Measurements from ENCODE around the gene DLG4.
A peak's percentile ranks its signal among the peaks of the same experiment; 100 is the strongest.
"Not testable (repeated sequence)": the region's sequence is repeated elsewhere in the genome, so short reads cannot be mapped to it uniquely, and the experiment has no call there.

The DLG4 gene

DNA sequence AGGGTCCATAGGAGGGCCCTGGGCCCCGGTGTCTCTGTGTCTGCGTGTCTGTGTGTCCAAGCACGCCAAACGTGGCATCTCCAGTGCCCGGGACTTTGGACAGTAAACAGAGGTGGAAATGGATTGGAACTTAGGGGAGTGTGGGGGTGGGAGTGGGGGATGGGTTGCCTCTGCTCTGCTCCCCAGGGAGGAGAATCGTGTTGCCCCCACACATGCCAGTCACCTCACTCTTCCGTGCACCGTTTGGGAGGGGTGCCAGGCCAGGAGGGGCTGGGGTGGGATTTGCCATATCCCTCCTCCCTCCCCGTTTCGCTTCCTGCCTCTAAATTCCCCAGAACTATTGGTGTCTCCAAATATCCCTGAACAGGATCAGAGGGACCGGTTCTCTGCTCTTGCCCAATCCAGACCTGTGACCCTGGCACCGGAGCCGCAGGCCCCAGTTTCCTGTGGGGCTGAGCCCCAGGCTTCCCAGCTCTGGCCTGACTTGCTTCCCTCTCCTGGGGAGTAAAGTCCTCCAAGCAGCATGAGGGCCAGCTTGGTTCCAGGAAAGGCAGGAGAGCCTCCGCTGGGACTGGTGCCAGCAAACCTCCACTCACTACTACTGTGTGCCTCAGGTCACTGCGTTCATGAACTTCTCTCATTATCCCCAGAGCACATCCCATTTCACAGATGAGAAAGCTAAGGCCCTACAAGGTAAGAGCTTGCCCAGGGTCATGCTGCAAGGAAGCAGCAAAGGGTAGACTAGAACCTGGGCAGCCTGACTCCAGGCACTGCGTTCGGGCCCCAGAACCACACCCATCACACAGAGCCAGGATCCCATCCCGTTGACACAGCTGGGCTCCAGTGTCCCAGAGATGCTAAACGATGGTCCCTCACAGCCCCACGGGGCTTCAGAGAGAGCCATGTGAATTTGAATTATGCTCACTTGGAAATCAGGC is 40.0 kb downstream of the DLG4 start, which contains the start of gene ASGR1:
Gene ASGR1, minus strand, starts transcription at position 54 of the 938 bp plus-strand sequence. CDS start 807 bp downstream, outside the sequence.
- no peak for DNase-seq

DNA sequence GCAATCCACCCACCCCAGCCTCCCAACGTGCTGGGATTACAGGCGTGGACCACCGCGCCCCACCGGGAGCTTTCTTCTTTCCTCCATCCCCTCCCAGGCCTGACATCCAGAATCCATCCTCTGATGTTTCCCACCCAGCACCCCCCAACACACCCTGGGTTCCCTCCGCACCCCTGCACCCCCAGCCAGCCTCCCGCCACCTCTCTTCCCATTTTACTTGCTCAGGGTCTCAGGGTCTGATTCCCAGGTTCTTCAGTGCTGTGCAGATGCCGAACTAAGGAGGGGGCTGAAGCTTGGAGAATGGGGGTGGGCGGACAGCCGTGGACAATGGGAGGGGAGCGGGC is 40.7 kb downstream of the DLG4 start:
- no peak for DNase-seq

DNA sequence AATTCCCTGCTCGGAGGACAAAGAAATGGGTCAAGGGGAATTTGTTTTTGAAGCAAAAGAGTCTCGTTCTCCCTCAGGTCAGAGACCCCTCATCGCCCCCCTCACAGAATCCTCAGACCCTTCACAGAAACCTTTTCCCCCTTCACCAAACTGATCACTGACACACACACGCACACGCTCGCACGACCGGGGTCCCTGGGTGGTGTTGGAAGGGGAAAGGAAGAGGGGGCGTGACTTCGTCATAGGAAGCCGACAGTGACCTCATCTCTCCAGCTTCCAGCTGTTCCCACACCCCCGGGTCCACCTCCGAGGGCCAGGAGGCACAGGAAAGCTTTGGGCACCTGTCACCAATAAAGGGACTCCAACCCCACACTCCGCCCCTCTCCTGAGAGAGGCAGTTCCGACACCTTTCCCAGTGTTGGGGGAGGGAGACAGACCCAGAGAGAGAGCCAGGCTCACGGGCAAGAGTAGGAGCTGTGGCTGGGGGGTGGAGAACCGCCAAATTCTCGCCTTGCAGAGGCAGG is 41.6 kb downstream of the DLG4 start:
- peak; percentile 53 for DNase-seq

DNA sequence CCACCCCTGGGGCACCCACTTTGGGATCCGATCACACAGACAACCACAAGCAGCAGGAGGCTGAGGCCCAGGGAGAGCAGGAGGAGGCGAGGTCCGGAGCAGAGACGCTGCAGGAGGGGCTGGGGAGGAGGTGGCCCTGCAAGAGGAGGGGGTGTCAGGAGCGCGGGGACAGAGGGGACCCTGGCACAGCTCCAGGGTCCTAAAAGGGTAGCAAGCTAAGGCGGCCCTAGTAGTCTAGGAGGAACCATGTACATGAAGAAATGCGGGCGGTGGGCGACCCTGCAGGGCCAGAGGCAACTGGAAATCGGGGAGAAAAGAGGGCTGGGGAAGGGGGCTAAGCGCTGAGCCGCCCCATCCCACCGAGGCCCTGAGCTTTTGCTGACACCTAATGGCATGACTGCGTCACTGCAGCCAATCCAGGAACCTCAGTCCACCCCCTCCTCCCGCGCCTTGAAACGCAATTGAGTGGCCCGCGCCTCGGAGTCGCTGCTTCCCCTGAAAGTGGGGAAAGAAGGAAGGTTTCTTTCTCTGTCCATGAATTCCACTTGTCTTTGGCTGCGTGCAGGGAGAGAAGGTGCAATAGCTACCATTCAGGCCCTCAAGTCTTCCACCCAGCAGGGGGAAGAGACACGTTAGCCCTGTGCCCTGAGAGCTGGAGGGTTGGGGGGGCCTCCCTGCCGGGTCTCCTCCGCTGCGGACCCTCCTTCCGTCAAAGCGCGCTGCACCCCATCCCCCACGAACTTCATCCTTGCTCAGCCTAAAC is 42.3 kb downstream of the DLG4 start:
- peak; percentile 73 for DNase-seq

DNA sequence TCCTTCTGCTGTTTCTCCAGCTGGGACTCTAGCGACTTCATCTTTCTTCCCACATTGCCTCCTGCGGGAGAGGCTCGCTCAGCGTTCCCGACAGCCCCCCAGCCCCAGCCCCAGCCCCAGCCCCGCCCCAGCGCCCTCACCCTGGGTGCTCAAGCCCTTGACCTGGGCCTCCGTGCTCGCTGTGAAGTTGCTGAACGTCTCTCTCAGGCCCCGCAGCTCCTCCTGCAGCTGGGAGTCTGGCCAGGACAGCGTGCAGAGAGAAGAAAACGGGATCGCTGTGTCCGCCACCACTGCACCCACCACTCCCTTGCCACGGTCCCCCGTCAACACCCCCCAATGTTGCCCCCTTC is 42.8 kb downstream of the DLG4 start:
- no peak for DNase-seq

DNA sequence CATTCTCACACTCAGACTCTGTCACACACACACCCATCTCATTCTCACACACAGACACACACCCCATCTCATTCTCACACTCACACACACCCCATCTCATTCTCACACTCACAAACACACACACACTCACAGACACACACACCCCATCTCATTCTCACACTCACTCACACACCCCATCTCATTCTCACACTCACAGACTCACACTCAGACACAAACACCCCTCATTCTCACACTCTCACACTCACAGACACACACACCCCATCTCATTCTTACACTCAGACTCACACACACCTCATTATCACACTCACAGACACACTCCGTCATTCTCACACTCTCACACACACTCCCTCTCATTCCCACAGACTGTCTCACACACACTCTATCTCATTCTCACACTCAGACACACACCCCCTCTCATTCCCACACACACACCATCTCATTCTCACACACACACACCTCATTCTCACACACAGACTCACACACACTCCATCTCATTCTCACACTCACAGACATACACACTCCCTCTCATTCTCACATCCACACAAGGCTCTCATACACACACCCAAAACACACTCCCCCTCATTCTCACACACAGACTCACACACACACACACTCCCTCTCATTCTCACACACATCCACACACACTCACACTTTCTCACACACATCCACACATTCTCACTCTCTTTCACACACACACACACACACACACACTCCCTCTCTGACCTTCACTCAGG is 43.4 kb downstream of the DLG4 start:
- DNase-seq = no peak

DNA sequence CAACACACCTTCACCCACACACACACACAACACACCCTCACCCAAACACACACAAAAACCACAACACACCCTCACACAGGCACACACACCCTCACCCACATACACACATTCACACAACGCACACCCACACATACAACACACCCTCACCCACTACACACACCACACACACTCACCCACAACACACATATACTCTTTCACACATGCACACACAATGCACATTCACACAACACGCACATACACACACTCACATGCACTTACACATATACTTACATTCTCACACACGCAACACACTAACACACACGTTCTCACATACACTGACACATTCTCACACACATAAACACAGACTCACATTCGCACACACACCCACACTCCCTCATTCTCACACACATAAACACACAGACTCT is 44.3 kb downstream of the DLG4 start:
- no peak for DNase-seq

DNA sequence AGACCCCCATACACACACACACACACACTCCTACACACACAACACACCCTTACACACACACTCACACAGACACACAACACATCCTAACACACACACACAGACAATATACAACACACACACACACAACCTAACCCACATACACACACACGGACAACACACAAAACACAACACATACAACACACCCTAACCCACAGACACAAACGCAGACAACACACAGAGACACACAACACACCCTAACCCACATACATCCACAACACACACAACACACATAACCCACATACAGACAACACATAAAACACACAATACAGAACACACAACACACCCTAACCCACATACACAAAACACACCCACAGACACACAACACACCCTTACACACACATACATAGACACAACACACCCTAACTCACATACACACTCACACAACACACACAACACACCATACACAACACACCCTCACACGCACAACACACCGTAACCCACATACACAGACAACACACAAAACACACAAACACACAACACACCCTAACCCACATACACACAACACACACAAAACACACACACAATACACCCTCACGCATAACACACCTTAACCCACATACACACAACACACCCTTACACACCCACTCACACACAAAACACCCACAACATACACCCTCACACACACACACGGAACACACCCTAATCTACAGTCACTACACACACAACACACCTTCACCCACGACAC is 44.9 kb downstream of the DLG4 start:
- DNase-seq = no peak

DNA sequence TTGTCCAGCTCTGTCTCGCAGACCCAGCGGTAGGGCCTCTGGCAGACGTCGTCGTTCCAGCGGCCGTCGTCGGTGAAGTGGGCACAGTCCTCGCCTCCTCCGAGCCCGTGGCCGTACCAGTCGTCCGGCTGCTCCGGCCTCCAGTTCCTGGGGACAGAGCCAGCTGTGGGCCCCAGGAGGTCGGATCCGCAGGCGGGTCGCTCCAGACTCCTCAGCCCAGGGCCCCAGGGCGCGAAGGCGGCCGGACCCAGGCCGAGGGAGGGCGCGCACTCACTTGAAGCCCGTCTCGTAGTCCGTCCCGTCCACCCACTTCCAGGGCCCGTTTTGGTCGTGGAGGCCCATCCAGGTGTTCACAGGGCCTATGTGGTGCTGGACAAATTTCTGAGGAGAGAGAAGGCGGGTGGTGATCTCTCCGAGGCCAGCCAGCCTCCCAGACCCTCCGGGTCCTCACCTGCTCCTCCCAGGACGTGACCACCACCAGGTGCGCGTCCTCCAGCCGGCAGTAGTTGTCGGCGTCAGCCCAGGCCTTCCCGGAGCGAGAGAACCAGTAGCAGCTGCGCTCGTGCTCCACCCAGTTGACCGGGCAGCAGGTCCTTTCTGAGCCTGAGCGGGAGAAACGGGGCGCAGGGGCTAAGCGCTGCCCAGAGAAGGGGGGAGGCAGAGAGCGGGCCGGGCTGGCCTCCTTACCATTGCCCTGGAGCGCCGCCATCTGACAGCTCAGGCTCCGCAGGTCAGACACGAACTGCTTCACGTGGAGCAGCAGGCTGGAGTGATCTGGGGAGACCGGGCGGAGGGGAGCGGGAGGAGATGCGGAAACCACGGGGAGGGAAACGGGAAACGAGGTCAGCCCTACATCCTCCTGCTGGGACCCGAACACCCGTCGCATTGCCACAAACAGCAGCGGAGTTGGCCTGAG is 45.7 kb downstream of the DLG4 start:
- no peak for DNase-seq

DNA sequence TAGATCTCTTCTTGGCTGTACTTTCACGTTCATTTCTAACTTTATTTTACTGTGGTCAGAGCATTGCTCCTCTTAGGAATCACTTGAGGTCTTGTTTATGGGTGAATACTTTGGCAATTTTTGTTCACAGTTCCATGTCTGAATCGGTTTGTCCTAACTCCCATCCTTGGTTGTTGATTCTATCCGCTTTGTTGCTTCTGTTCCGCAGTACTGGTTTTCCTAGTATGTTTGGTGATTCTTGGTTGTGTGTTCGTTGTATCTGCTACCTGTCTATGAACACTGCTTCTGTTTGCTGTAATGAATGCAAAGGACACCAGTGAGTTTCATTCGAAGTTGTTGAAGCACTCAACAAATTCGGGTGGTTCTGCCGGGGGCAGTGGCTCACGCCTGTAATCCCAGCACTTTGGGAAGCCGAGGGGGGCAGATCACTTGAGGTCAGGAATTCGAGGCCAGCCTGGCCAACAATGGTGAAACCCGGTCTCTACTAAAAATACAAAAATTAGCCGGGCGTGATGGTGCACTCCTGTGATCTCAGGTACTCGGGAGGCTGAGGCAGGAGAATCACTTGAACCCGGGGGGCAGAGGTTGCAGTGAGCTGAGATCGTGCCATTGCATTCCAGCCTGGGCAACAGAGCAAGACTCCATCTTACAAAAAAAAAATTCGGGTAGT is 47.0 kb downstream of the DLG4 start:
- DNase-seq = not testable (repeated sequence)

DNA sequence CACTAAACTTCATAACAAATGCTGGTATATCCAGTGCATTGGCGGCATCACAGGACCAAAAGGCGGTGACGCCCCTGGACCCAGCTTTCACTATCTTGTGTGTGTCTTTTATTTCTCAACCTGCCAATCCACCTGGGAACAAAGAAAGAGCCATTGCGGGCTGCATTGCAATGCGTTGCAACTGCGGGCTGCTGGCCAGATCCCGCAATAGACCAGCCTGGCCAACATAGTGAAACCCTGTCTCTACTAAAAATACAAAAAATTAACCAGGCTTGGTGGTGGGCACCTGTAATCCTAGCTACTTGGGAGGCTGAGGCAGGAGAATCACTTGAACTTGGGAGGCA is 50.1 kb downstream of the DLG4 start:
- DNase-seq = not testable (repeated sequence)

DNA sequence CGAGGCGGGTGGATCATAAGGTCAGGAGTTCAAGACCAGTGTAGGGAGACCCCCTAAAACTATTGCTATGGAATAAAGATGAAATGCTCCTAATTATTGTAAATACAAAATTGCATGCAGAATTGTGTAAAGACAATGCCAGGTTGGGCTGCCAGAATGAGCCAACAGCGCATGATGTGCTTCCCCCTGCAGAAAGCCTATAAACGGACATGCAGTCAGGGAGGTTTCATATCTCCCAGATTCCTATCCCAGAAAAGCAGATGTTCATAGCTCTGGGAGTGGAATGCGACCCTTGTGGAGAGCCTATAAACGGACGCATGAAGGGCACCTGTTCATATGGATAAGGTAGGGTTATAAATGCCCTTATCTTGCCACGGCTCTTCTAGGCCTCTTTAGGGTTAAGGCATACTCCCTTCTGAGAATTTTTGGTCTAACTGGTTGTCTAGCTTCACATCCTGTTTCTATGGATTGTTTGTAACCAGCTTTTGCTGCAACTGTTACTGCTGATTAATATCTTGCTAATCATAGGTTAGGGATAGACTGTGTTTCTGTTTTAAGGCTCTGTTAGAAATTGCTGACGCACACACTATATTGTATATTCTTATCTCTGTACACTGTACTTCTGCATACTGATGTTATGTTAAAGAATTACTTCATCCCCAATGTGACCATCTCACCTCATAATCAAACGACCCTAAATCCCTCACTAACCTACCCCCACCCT is 50.6 kb downstream of the DLG4 start:
- DNase-seq = not testable (repeated sequence)

DNA sequence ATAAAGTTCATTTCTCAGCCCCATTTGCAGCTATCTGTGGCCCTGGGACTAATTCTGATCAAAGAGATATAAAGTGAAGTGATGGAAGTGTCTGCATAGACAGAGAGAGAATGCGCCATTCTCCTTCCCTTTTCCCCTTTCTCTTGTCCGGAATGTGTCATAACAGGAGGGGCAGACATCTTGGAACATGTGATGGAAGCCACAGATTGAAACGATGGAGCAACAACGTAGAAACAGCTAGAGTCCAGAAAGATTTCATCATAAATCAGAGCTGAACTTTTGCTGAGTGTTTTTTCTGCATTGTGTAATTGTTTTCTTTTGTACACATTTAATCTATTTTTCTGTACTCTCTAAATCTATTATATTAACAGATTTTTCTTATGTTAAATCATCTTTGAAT is 51.8 kb downstream of the DLG4 start:
- DNase-seq = no peak

DNA sequence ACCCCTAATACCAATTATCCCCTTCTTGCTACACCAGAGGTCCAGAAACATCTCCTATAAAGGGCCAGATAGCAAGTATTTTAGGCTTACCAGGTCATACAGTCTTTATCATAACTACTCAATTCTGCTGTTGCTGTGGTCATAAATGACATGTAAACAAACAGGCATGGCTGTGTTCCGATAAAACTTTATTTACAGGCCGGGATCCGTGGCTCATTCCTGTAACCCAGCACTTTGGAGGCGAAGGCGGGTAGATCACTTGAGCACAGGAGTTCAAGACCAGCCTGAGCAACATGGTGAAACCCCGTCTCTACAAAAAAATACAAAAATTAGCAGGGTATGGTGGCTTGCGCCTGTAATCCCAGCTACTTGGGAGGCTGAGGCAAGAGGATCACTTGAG is 52.8 kb downstream of the DLG4 start:
- no peak for DNase-seq

DNA sequence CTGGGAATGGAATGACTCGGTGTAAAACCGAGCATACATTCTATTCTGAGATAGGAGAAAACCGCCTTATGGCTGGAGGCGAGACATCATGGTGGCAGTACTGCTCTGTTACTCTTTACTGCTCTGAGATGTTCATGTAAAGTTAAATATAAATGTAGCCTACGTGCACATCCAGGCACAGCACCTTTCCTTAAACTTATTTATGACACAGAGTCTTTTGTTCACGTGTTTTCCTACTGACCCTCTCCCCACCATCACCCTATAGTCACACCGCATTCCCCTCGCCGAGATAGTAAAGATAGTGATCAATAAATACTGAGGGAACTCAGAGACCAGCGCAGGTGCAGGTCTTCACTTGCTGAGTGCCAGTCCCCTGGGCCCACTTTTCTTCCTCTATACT is 60.1 kb downstream of the DLG4 start:
- DNase-seq = not testable (repeated sequence)

DNA sequence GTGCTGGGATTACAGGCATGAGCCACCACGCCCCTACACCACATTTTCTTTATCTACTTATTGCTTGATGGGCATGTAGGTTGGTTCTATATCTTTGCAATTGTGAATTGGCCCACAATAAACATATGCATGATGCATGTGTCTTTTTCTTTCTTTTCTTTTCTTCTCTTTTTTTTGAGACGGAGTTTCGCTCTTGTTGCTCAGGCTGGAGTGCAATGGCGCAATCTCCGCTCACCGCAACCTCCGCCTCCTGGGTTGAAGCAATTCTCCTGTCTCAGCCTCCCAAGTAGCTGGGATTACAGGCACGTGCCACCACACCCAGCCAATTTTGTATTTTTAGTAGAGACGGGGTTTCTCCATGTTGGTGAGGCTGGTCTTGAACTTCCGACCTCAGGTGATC is 61.2 kb downstream of the DLG4 start:
- not testable (repeated sequence) for DNase-seq

DNA sequence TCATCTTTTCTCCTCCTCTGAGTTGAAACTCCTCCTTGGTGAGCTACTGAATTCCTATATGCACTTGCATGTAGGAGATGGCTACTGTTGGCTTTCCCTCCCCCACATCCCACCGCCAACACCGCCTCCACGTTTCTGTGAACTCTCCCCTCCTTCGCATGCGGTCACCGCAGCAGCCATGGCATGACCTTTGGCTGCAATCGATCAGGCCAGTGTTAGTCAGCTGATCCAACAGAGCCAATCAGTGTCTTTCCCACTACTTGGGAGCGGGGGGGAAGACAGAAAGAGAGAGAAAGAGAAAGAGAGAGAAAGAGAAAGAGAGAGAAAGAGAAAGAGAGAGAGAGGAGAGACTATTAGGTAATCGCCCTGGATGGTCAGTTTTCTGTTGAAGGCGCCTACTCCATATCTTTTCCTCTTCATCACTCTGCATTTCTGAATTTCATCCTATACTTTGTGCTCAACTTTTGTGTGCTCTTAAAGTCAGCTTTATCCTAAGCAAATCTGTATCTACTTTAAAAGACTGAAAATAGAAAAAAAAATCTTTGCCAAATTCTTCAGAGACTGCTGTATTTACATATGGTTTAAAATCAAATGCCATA is 63.2 kb downstream of the DLG4 start:
- DNase-seq = no peak

DNA sequence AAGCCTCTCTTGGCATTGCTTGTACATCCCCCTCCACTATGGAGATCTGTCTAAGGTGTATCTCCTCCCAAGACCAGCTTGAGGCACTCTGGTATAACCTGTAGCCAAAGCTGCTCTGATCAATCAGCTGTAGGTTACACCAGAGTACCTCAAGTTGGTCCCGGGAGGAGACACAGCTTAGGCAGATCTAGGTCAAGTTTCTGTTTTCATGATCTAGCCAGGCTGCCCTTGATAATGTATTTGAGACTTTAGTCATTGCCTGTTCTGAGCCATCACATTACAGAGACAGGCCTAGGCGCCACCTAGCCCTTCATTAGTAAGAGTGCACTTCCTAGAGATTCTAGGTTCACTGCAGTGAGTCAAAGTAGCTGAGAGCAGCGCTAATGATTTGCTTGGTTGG is 71.9 kb downstream of the DLG4 start:
- DNase-seq = no peak

DNA sequence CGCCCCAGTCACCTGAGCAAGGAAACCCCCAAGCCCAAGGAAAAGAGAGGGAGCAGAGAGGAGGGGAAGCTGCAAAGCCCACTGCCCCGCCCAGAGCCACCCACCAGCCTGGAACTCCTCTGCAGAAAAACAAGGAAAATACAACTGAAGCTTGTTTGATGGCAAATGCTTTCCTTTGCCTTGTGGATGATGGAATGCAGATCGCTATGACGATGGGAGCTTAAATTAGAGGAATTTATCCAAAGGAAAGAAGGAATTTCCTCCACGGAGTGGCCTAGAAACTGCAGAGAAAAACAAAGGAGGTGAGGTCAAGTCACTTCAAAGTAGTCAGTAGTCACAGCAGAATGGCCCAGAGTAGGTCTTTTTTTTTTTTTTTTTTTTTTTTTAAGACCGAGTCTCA is 73.5 kb downstream of the DLG4 start:
- no peak for DNase-seq

DNA sequence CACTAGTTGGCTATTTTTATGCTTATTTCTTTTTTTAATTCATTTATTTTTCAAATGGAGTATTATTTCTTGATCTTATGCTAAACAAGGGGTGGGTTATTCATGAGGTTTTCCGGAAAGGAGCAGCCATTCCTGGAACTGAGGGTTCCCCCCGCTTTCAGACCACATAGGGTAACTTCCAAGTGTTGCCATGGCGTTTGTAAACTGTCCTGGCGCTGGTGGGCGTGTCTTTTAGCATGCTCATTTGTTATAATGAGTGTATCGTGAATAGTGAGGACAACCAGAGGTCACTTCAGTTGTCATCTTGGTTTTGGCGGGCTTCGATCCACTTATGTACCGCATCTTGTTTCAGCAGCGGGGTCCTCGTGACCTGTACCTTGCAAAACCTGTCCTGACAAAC is 75.4 kb downstream of the DLG4 start:
- DNase-seq = no peak
